Sigmoid colon (tissue), 7 donors: Measurements from ENCODE around the gene HLA-DOB. TPM values are rescaled to one million over a fixed set of nuclear protein-coding genes. Genes with fewer than 3 reads are reported as not detected.

Source experiments
- DNase-seq: peaks from one replicate; pipeline ENCODE4 v3.0.0-alpha.2; 2019
- H3K27ac ChIP-seq, 4 donors: fragments of 200-600 bp; sonication (generic); one replicate each; pipeline ENCODE4 v1.5.1; 2016 to 2019; ENCODE audit warnings: mild to moderate bottlenecking in 1 of 4
- H3K27me3 ChIP-seq, 3 donors: fragments of 200-600 bp; sonication (generic); one replicate each; pipeline ENCODE4 v1.5.1; 2019; ENCODE audit warnings: mild to moderate bottlenecking in 1 of 3
- H3K36me3 ChIP-seq, 4 donors: fragments of 200-600 bp; sonication (generic); one replicate each; pipeline ENCODE4 v1.5.1; 2016 to 2019
- H3K4me1 ChIP-seq, 4 donors: fragments of 200-600 bp; sonication (generic); one replicate each; pipeline ENCODE4 v1.5.1; 2017 to 2019
- H3K4me3 ChIP-seq, 4 donors: fragments of 200-600 bp; sonication (generic); one replicate each; pipeline ENCODE4 v1.5.1; 2017 to 2019; ENCODE audit warnings: mild to moderate bottlenecking in 2 of 4, moderate library complexity in 1 of 4
- H3K9me3 ChIP-seq, 4 donors: fragments of 200-600 bp in 3 of 4; sonication (generic) in 3 of 4; one replicate each; pipeline versions ENCODE4 v1.5.1 to v1.6.1; 2013 to 2019
- CTCF ChIP-seq, 4 experiments: fragments of 450-650 bp in 3 of 4; fragments of 200-600 bp in 1 of 4; IDR thresholded peaks; one replicate each; pipeline ENCODE4 v1.5.1; 2016 to 2019; ENCODE audit warnings: antibody characterized with exemption in 4 of 4, mild to moderate bottlenecking in 3 of 4, moderate library complexity in 2 of 4
- EP300 ChIP-seq, 4 donors: sonication (generic); formaldehyde crosslinking; IDR thresholded peaks; one replicate each; pipeline ENCODE4 v1.6.1; 2017; ENCODE audit warnings: antibody characterized with exemption in 4 of 4
- POLR2A ChIP-seq, 2 donors: fragments of 450-650 bp; IDR thresholded peaks; one replicate each; pipeline ENCODE4 v1.6.1; 2016; ENCODE audit warnings: antibody characterized with exemption in 2 of 2, mild to moderate bottlenecking in 2 of 2, moderate library complexity in 2 of 2
- POLR2AphosphoS5 ChIP-seq, 4 donors: sonication (generic); formaldehyde crosslinking; IDR thresholded peaks; one replicate each; pipeline ENCODE4 v1.6.1; 2017; ENCODE audit warnings: antibody characterized with exemption in 4 of 4
- whole genome bisulfite sequencing, 2 donors: extraction: QIAGEN DNeasy Blood & Tissue Kit; methylation state at CpG; one replicate each; pipeline ENCODE4 v1.1.7; 2013; 5-methylcytosine and 5-hydroxymethylcytosine counted together
- intact Hi-C: fragments of 100-400 bp; cut with DNase I; formaldehyde crosslinking; loops from one replicate; pipeline ENCODE4 v1.15.1; 2023
- polyA plus RNA-seq, 3 donors: library from polyadenylated mRNA; stranded (reverse); fragments of 200-250 nt; gene quantifications; one replicate each; pipeline ENCODE4 v1.2.3, GENCODE V29; 2013
- total RNA-seq, 4 donors: library from RNA; depleted of rRNA; stranded (reverse); fragments of >200 nt; gene quantifications; one replicate each; pipeline ENCODE4 v1.1.0, GENCODE V29; 2016
- donor health status: healthy with polysubstance abuse.
- donor health status: Bipolar disorder and iron deficiency.
- donor health status: healthy.

The HLA-DOB gene
- total and polyA plus RNA-seq, 7 donors, result 0.68 to 31.8 (median 1.6) TPM; not detected in 2

DNA sequence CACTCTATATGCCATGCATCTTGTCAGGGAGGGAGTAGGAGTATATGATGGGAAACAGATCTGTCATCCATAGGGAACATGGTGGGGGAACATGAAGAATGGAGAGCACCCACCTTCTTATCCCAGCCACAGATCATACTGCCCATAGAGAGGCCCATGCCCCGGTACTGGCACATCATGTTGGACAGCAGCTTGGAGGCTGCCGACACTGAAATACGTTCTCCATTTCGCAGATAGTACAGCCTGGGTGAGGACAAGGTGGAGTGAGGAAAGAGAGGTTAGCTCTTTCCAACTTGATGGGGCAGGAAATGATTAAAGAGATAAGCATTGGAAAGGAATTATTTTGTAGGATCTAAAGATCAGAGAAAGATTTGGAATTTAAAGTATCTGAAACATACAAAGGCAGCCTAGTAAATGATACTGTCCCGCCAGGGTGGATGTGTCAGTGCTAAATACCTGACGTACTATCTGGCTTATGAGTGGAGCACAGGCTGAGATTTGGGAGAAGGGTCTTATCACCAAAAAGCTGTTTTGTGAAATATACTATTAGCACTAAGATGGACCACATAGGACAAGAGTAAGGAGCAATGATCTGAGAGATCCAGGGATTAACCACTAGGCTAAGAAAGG lies 25.3 kb upstream of the HLA-DOB start:
- Histone ChIP-seq H3K27me3 (no peaks in the 10 kb centered on the region), H3K9me3 (no peaks in the 10 kb centered on the region), H3K4me1 (peaks cover 0 to 35% (median 29%) of the 10 kb centered on the region in 4 donors), H3K4me3 (no peak overlapping the region), H3K36me3 (peaks cover 8 to 43% (median 12%) of the 10 kb centered on the region in 4 donors), H3K27ac (peak overlapping the region in 2 of 4 donors; percentile 30 to 88)
- TF ChIP-seq POLR2AphosphoS5 (IDR thresholded peaks at IDR 0.05), result no peak
- no peak for TF ChIP-seq EP300 (IDR thresholded peaks at IDR 0.05)
- no peak for TF ChIP-seq CTCF (IDR thresholded peaks at IDR 0.05)
- no peak for TF ChIP-seq POLR2A (IDR thresholded peaks at IDR 0.05)
- intact Hi-C loops, result no loop called here
- DNase-seq, result no peak
- 93 to 94% methylated on average over 6 of the region's 6 CpGs for WGBS, 2 donors

DNA sequence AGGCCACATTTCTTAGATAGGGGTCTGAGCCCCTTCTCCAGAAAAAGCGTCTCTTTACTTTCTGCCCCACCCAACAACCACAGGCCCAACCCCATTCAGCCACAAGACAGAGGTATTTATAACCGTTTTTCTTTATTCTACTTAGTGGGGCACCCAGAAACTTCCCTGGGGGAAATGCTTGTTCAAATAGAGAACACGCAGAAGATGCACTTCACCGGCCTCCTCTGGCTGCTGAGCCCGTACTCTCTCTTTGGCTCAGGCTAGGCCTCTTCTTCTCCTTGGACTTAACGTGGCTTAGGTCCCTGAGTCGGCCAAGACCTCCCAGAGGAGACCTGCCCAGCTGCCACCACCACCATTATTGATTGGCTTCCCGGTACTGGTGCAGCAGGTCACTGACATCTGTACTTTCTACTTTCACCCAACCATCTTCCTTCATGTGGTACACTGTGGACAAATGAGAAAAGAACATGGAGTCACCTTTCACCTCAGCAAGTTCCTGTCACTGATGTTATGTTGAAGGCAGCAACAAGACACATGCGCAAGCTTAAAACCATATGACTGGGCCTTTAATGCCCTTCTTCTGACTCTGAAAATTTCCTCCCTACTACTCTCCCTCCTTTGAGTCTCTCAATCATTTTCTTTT lies 23.9 kb upstream of the HLA-DOB start:
- peaks cover 0 to 29% (median 6%) of the 10 kb centered on the region in 4 donors for H3K36me3 ChIP-seq
- H3K4me3 ChIP-seq, result no peak overlapping the region
- peaks cover 0 to 35% (median 30%) of the 10 kb centered on the region in 4 donors for H3K4me1 ChIP-seq
- peak overlapping the region in 2 of 4 donors; percentile 84 to 88 for H3K27ac ChIP-seq
- H3K27me3 ChIP-seq, result no peaks in the 10 kb centered on the region
- peak; percentile 36 for DNase-seq
- 54 to 82% methylated on average over 9 of the region's 9 CpGs for WGBS, 2 donors
- H3K9me3 ChIP-seq, result no peaks in the 10 kb centered on the region
- intact Hi-C loops, result no loop called here
- TF ChIP-seq POLR2AphosphoS5 (IDR thresholded peaks at IDR 0.05) (no peak), POLR2A (IDR thresholded peaks at IDR 0.05) (no peak)

DNA sequence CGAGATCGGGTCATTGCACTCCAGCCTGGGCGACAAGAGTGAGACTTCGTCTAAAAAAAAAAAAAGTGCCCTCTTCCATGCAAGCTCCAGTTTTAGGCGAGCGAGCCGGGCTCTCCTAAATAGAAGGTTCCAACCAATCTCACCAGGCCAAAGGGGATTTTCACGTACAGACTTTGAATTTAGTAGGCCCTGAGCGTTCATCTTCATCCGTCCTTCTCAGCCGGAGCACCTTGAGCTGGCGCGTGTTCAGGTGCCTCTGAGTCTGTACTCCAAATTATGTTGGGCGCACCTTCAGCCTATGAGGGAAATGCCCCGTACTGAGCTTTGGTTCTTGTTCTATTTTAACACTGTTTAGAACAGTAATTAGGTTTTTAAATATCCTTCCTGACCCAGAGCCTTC lies 22.6 kb upstream of the HLA-DOB start:
- Histone ChIP-seq H3K4me1 (peaks cover 0 to 28% (median 24%) of the 10 kb centered on the region in 4 donors), H3K9me3 (no peaks in the 10 kb centered on the region), H3K27ac (peak overlapping the region; percentile 84 to 97 (median 90)), H3K27me3 (no peaks in the 10 kb centered on the region), H3K36me3 (peaks cover 0 to 36% (median 4%) of the 10 kb centered on the region in 4 donors), H3K4me3 (no peak overlapping the region)
- DNase-seq, result peak; percentile 60
- intact Hi-C loops, result no loop called here
- TF ChIP-seq CTCF (IDR thresholded peaks at IDR 0.05) (no peak), POLR2AphosphoS5 (IDR thresholded peaks at IDR 0.05) (no peak), POLR2A (IDR thresholded peaks at IDR 0.05) (no peak), EP300 (IDR thresholded peaks at IDR 0.05) (no peak)
- 86 to 89% methylated on average over 15 of the region's 15 CpGs for WGBS, 2 donors

DNA sequence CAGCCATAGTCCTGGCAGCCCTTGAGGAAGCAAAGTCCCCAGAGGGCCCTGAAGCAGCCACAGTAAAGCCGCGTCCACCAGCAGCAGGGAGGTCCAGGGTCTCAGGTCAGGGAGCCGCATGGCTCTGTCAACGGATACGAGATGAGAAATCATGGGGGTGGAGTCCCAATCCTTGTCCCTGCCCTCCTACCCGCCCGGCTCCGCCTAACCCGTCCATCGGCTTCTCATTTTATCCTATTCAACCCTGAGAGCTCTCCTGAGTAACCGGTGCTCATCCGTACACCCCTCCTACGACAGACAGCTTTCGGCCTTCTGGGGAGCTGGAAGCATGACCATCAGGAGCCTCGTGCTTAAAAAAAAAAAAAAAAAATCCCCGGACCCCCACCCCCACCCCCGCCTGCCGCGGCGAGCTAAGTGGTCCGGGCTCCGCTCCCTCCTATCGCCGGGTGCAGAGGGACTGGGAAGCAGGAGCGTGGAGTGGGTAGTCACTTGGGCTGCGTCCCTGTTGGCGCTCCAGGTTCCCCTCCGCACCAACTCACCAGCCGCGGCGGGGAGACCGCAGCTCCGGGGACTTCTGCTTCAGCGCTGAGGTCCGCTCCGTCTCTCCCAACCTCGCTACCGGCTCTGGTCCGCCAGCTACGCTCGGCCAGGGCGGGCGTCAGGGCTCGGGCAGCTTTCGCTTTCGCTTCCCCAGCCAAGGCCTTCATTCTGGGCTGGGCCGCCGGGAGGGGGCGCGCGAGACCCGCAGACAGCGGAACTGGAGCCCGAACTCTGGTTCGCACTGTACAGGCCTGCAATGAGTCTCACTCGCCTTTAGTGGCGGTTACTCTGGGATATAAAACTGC lies 21.5 kb upstream of the HLA-DOB start, which contains the start of gene TAP2:
TAP2 (minus strand) TSS at position 626 of the 845 bp plus-strand sequence; CDS start at position 120, 506 bp downstream.
- intact Hi-C loops, result loop anchor here (1.0 kb wide), 2 partner anchors 15 to 30 kb away; partner anchors contain the start of gene TAP1
- no peaks in the 10 kb centered on the region for H3K9me3 ChIP-seq
- peak; percentile 97 for DNase-seq
- no peaks in the 10 kb centered on the region for H3K27me3 ChIP-seq
- peak within 1 kb of the TSS; percentile 56 to 81 (median 64) for H3K4me3 ChIP-seq
- TF ChIP-seq CTCF (IDR thresholded peaks at IDR 0.05), result peak; percentile 90 to 96 (median 94)
- no peak for TF ChIP-seq EP300 (IDR thresholded peaks at IDR 0.05)
- peak; percentile 70 to 88 (median 82) for TF ChIP-seq POLR2AphosphoS5 (IDR thresholded peaks at IDR 0.05)
- TF ChIP-seq POLR2A (IDR thresholded peaks at IDR 0.05), result peak in 1 of 2 donors; percentile 25
- peaks cover 0 to 43% (median 4%) of the 10 kb centered on the region in 4 donors for H3K36me3 ChIP-seq
- WGBS, 2 donors, result 0 to 1% methylated on average over 57 of the region's 57 CpGs
- peaks cover 0 to 26% (median 22%) of the 10 kb centered on the region in 4 donors for H3K4me1 ChIP-seq
- H3K27ac ChIP-seq, result peak within 1 kb of the TSS; percentile 84 to 97 (median 90)
